ENCODE measurements around the gene NKD2.

DNA sequence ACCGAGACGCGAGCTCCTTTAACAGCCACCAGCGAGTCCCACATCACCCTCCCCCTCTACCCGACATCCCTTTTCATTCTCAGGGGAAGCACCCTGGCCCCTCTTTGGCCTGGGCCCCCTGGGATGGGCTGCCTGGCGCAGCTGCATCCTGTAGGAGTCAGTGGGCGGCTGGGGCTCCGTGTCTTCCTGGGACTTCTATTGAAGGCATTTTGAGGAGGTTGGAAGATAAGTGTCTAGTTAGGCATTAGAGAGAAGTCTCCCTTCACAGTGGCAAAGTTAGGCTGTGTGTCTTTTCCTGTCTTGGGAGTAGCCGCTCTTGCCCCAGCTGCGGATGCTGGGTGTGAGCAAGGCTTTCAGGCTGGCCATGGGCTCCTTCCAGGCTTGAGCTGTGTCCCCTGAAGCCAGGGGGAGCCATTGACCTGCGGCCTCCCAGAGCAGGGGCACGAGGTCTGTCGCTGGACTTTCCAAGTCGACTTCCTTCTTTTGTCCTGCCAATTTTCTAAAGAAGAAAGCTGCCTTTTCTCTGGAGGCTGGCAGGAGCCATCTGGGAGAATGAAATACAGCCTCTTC lies 18.6 kb upstream of the NKD2 start:
- TF ChIP-seq SUZ12 (IDR thresholded peaks at IDR 0.05; ENCODE audit: extremely low read depth, insufficient read depth, insufficient read length) (no peak), YY1 (IDR thresholded peaks at IDR 0.05; ENCODE audit: insufficient read depth, insufficient read length) (no peak), ZNF274 (IDR thresholded peaks at IDR 0.05; ENCODE audit: low read depth, low read length) (no peak)
